ENCODE data around the gene GKN2. TPM values are rescaled to one million over a fixed set of nuclear protein-coding genes. Genes with fewer than 3 reads are reported as not detected.
A peak's percentile ranks its signal among the peaks of the same experiment; 100 is the strongest.

The GKN2 gene
- total RNA-seq, 1 experiment from 2014 or later = not detected

GRCh38 chr2:68931799-68932198, 20.9 kb downstream of the GKN2 start:
- Histone ChIP-seq H3K36me3 (ENCODE audit: insufficient read depth, low read length, poor library complexity, severe bottlenecking) (no peaks in the 10 kb centered on the region), H3K27ac (ENCODE audit: low read depth, low read length, poor library complexity, severe bottlenecking) (no peak overlapping the region), H3K4me3 (ENCODE audit: low read depth, low read length, poor library complexity, severe bottlenecking) (no peak overlapping the region), H3K9me3 (ENCODE audit: low read depth, low read length, poor library complexity, severe bottlenecking) (no peaks in the 10 kb centered on the region), H3K4me1 (ENCODE audit: insufficient read depth, low read length, poor library complexity, severe bottlenecking) (peaks cover 10% of the 10 kb centered on the region), H3K27me3 (replicated peaks; ENCODE audit: insufficient read depth, low read depth, low read length, poor library complexity) (no peaks in the 10 kb centered on the region)
- ChIA-PET CTCF (no interaction called here), POLR2A (ENCODE audit: low non-redundant PET) (no interaction called here)
- TF ChIP-seq EZH2 (IDR thresholded peaks at IDR 0.05; ENCODE audit: borderline replicate concordance, low read depth, low read length, poor library complexity, severe bottlenecking) (no peak), CTCF (conservative IDR thresholded peaks at IDR 0.05; ENCODE audit: low read depth, low read length) (no peak)
- intact Hi-C loops (cut with micrococcal nuclease; ENCODE audit: unreplicated experiment) = no loop called here
- no TSS peak for BruUV-seq (replicated peaks)
- DNase-seq (ENCODE audit: low spot score) = peak; percentile 35

- no TSS peak for BruUV-seq (replicated peaks)
- DNase-seq (ENCODE audit: low spot score) = no peak
Observed at GRCh38 chr2:68931149-68931711, 21.5 kb downstream of the GKN2 start.

GRCh38 chr2:68926796-68927195, 25.9 kb downstream of the GKN2 start:
- no peak for DNase-seq (ENCODE audit: low spot score)
- Histone ChIP-seq H3K4me3 (ENCODE audit: low read depth, low read length, poor library complexity, severe bottlenecking) (no peak overlapping the region), H3K36me3 (ENCODE audit: insufficient read depth, low read length, poor library complexity, severe bottlenecking) (no peaks in the 10 kb centered on the region), H3K27ac (ENCODE audit: low read depth, low read length, poor library complexity, severe bottlenecking) (no peak overlapping the region), H3K27me3 (replicated peaks; ENCODE audit: insufficient read depth, low read depth, low read length, poor library complexity) (no peaks in the 10 kb centered on the region), H3K9me3 (ENCODE audit: low read depth, low read length, poor library complexity, severe bottlenecking) (no peaks in the 10 kb centered on the region), H3K4me1 (ENCODE audit: insufficient read depth, low read length, poor library complexity, severe bottlenecking) (peaks cover 5% of the 10 kb centered on the region)
- BruUV-seq (replicated peaks) = no TSS peak
- CTCF ChIA-PET = interaction anchor here (0.6 to 1.7 kb wide), 2 partner anchors 58 to 460 kb away, joined by 3 to 6 read pairs; partner anchors contain the start of genes APLF and FBXO48
- POLR2A ChIA-PET (ENCODE audit: low non-redundant PET) = no interaction called here
- intact Hi-C loops (cut with micrococcal nuclease; ENCODE audit: unreplicated experiment) = loop anchor here (5.0 kb wide), 3 partner anchors 219 to 464 kb away; no protein-coding TSS in a partner anchor
- TF ChIP-seq CTCF (conservative IDR thresholded peaks at IDR 0.05; ENCODE audit: low read depth, low read length) = no peak
- TF ChIP-seq EZH2 (IDR thresholded peaks at IDR 0.05; ENCODE audit: borderline replicate concordance, low read depth, low read length, poor library complexity, severe bottlenecking) = no peak

More at GRCh38 chr2:68931149-68931711, 21.5 kb downstream of the GKN2 start:
- Histone ChIP-seq H3K4me3 (ENCODE audit: low read depth, low read length, poor library complexity, severe bottlenecking) (no peak overlapping the region), H3K9me3 (ENCODE audit: low read depth, low read length, poor library complexity, severe bottlenecking) (no peaks in the 10 kb centered on the region), H3K27me3 (replicated peaks; ENCODE audit: insufficient read depth, low read depth, low read length, poor library complexity) (no peaks in the 10 kb centered on the region), H3K36me3 (ENCODE audit: insufficient read depth, low read length, poor library complexity, severe bottlenecking) (no peaks in the 10 kb centered on the region), H3K4me1 (ENCODE audit: insufficient read depth, low read length, poor library complexity, severe bottlenecking) (peaks cover 10% of the 10 kb centered on the region), H3K27ac (ENCODE audit: low read depth, low read length, poor library complexity, severe bottlenecking) (no peak overlapping the region)
- CTCF ChIA-PET = interaction anchor here (1.2 kb wide), 1 partner anchor 468 kb away, joined by 4 read pairs; no protein-coding TSS in a partner anchor
- POLR2A ChIA-PET (ENCODE audit: low non-redundant PET) = no interaction called here
- intact Hi-C loops (cut with micrococcal nuclease; ENCODE audit: unreplicated experiment) = no loop called here
- TF ChIP-seq EZH2 (IDR thresholded peaks at IDR 0.05; ENCODE audit: borderline replicate concordance, low read depth, low read length, poor library complexity, severe bottlenecking) (no peak), CTCF (conservative IDR thresholded peaks at IDR 0.05; ENCODE audit: low read depth, low read length) (no peak)
